Gastrocnemius medialis (tissue), 4 donors: ENCODE data around the gene GSTM4. TPM values are rescaled to one million over a fixed set of nuclear protein-coding genes. Genes with fewer than 3 reads are reported as not detected.

ENCODE experiments used
- ATAC-seq, 2 donors: fragments of 150-250 bp; one replicate each; pipeline ENCODE4 v1.9.1; 2016
- DNase-seq, 2 donors: peaks; one replicate each; pipeline ENCODE4 v3.0.0-alpha.2; 2019
- H3K27ac ChIP-seq, 4 donors: fragments of 200-600 bp; sonication (generic); 1 replicate in 1 of 4; 2 replicates in 3 of 4; pipeline ENCODE4 v1.5.1; 2016 to 2018; ENCODE audit warnings: mild to moderate bottlenecking in 2 of 4, moderate library complexity in 1 of 4
- H3K27me3 ChIP-seq, 3 donors: fragments of 200-600 bp; sonication (generic) in 2 of 3; 1 replicate in 1 of 3; 2 replicates in 2 of 3; pipeline versions ENCODE4 v1.5.1 to v1.6.0; 2016 to 2019; ENCODE audit warnings: mild to moderate bottlenecking in 1 of 3, moderate library complexity in 1 of 3
- H3K36me3 ChIP-seq, 2 donors: fragments of 200-600 bp; sonication (generic) in 1 of 2; one replicate each; pipeline ENCODE4 v1.5.1; 2017 to 2018
- H3K4me1 ChIP-seq, 2 donors: fragments of 200-600 bp; sonication (generic) in 1 of 2; one replicate each; pipeline ENCODE4 v1.5.1; 2016 to 2017; ENCODE audit warnings: mild to moderate bottlenecking in 2 of 2
- H3K4me3 ChIP-seq, 4 donors: fragments of 200-600 bp; sonication (generic) in 3 of 4; 1 replicate in 1 of 4; 2 replicates in 3 of 4; pipeline ENCODE4 v1.5.1; 2016 to 2019; ENCODE audit warnings: mild to moderate bottlenecking in 2 of 4
- H3K9me3 ChIP-seq, 3 donors: fragments of 200-600 bp; sonication (generic) in 2 of 3; 1 replicate in 1 of 3; 2 replicates in 2 of 3; pipeline ENCODE4 v1.5.1; 2016 to 2019
- CTCF ChIP-seq, 5 experiments: fragments of 450-650 bp in 3 of 5; fragments of 200-600 bp in 2 of 5; sonication (generic) in 2 of 5; IDR thresholded peaks in 4 of 5; conservative IDR thresholded peaks in 1 of 5; 1 replicate in 4 of 5; 2 replicates in 1 of 5; pipeline ENCODE4 v1.5.1; 2016 to 2019; ENCODE audit warnings: antibody characterized with exemption in 5 of 5, mild to moderate bottlenecking in 3 of 5, moderate library complexity in 3 of 5
- POLR2A ChIP-seq, 2 donors: fragments of 450-650 bp; IDR thresholded peaks; one replicate each; pipeline ENCODE4 v1.6.1; 2017; ENCODE audit warnings: antibody characterized with exemption in 2 of 2, mild to moderate bottlenecking in 2 of 2, moderate library complexity in 2 of 2
- in situ Hi-C, 4 donors: fragments of 200-750 bp; cut with MboI; loops; one replicate each; pipeline versions ENCODE4 v1.15.0 to v1.8.0; 2017; ENCODE audit warnings: low sequenced_read_pairs in 4 of 4
- intact Hi-C: fragments of 100-400 bp; cut with DNase I; formaldehyde crosslinking; loops from one replicate; pipeline ENCODE4 v1.15.1; 2023; ENCODE audit warnings: low total_unique reads
- total RNA-seq, 4 donors: library from RNA; depleted of rRNA; stranded (reverse); fragments of >200 nt; gene quantifications; one replicate each; pipeline versions ENCODE4 v1.1.0 to v1.2.3, GENCODE V29; 2016

GSTM4 gene
- total RNA-seq, 4 donors from 2014 or later, result 18.1 to 28.9 (median 25.0) TPM

- peaks cover 0 to 3% of the 10 kb centered on the region in 2 donors for H3K4me1 ChIP-seq
- H3K27ac ChIP-seq, result no peak overlapping the region
- TF ChIP-seq POLR2A (IDR thresholded peaks at IDR 0.05), result no peak
- no peak for TF ChIP-seq CTCF (IDR thresholded peaks at IDR 0.05 in 4 of 5, conservative IDR thresholded peaks at IDR 0.05 in 1 of 5)
- ATAC-seq (no peak), DNase-seq (no peak)
- H3K4me3 ChIP-seq, result no peak overlapping the region
- no peaks in the 10 kb centered on the region for H3K9me3 ChIP-seq
- intact Hi-C loops (no loop called here), in situ Hi-C loops (loop anchor here in 1 of 4 donors (10.0 kb wide), 1 partner anchor 354 kb away; the partner anchor contains the start of gene AHCYL1)
- peaks cover 0 to 28% of the 10 kb centered on the region in 2 donors for H3K36me3 ChIP-seq
- no peaks in the 10 kb centered on the region for H3K27me3 ChIP-seq
Observed at GRCh38 chr1:109630898-109631512, 24.9 kb upstream of the GSTM4 start.

GRCh38 chr1:109631513-109632505 lies 24.1 kb upstream of the GSTM4 start:
- Histone ChIP-seq H3K27me3 (no peaks in the 10 kb centered on the region), H3K27ac (no peak overlapping the region), H3K9me3 (no peaks in the 10 kb centered on the region), H3K4me1 (peaks cover 4 to 10% of the 10 kb centered on the region in 2 donors), H3K36me3 (peaks cover 0 to 26% of the 10 kb centered on the region in 2 donors), H3K4me3 (no peak overlapping the region)
- peak in 1 of 2 donors; percentile 26 for ATAC-seq
- intact Hi-C loops, result no loop called here
- no peak for TF ChIP-seq CTCF (IDR thresholded peaks at IDR 0.05 in 4 of 5, conservative IDR thresholded peaks at IDR 0.05 in 1 of 5)
- TF ChIP-seq POLR2A (IDR thresholded peaks at IDR 0.05), result no peak
- in situ Hi-C loops, result loop anchor here in 1 of 4 donors (10.0 kb wide), 1 partner anchor 353 kb away; the partner anchor contains the start of gene AHCYL1
- no peak for DNase-seq

- DNase-seq, result no peak
- Histone ChIP-seq H3K9me3 (no peaks in the 10 kb centered on the region), H3K4me1 (peaks cover 4 to 10% of the 10 kb centered on the region in 2 donors), H3K36me3 (peaks cover 0 to 22% of the 10 kb centered on the region in 2 donors), H3K27ac (no peak overlapping the region), H3K4me3 (no peak overlapping the region), H3K27me3 (no peaks in the 10 kb centered on the region)
- peak in 1 of 2 donors; percentile 21 for ATAC-seq
- in situ Hi-C loops (loop anchor here in 1 of 4 donors (10.0 kb wide), 1 partner anchor 352 kb away; the partner anchor contains the start of gene AHCYL1), intact Hi-C loops (no loop called here)
- TF ChIP-seq CTCF (IDR thresholded peaks at IDR 0.05 in 4 of 5, conservative IDR thresholded peaks at IDR 0.05 in 1 of 5) (no peak), POLR2A (IDR thresholded peaks at IDR 0.05) (no peak)
Observed at GRCh38 chr1:109632671-109633346, 23.1 kb upstream of the GSTM4 start.

- DNase-seq (no peak), ATAC-seq (no peak)
- TF ChIP-seq CTCF (IDR thresholded peaks at IDR 0.05 in 4 of 5, conservative IDR thresholded peaks at IDR 0.05 in 1 of 5), result no peak
- no peak for TF ChIP-seq POLR2A (IDR thresholded peaks at IDR 0.05)
- in situ Hi-C loops, result loop anchor here in 1 of 4 donors (10.0 kb wide), 1 partner anchor 351 kb away; the partner anchor contains the start of gene AHCYL1
- Histone ChIP-seq H3K27me3 (no peaks in the 10 kb centered on the region), H3K27ac (no peak overlapping the region), H3K4me1 (peaks cover 4 to 10% of the 10 kb centered on the region in 2 donors), H3K36me3 (peaks cover 0 to 14% of the 10 kb centered on the region in 2 donors), H3K4me3 (no peak overlapping the region), H3K9me3 (no peaks in the 10 kb centered on the region)
- intact Hi-C loops, result no loop called here
Observed at GRCh38 chr1:109634292-109634691, 21.6 kb upstream of the GSTM4 start.
